IPS DF 19.7 (cell line): ENCODE results near the gene LRRC61.
A peak's percentile ranks its signal among the peaks of the same experiment; 100 is the strongest.
"Not testable (repeated sequence)": the region's sequence is repeated elsewhere in the genome, so short reads cannot be mapped to it uniquely, and the experiment has no call there.

Experiments
- DNase-seq: peaks from one replicate; pipeline ENCODE4 v3.0.0-alpha.2; 2013; ENCODE audit warnings: low read depth, low spot score

The LRRC61 gene

GRCh38 chr7:150383710-150384397, 60.7 kb downstream of the LRRC61 start:
- peak; percentile 95 for DNase-seq

GRCh38 chr7:150384406-150385301, 61.5 kb downstream of the LRRC61 start:
- DNase-seq = no peak

GRCh38 chr7:150385302-150385723, 62.2 kb downstream of the LRRC61 start:
- no peak for DNase-seq

GRCh38 chr7:150385884-150386283, 62.7 kb downstream of the LRRC61 start:
- DNase-seq = not testable (repeated sequence)
